NCI-H510A treated with DMSO at 0.1 percent for 48 hours (cell line): Measurements from ENCODE around the gene RAB44.
"Not testable (repeated sequence)": the region's sequence is repeated elsewhere in the genome, so short reads cannot be mapped to it uniquely, and the experiment has no call there.

Experiments
- DNase-seq: peaks from one replicate; lab custom pipeline; 2025; lab: John Stamatoyannopoulos, UW

Gene RAB44

DNA sequence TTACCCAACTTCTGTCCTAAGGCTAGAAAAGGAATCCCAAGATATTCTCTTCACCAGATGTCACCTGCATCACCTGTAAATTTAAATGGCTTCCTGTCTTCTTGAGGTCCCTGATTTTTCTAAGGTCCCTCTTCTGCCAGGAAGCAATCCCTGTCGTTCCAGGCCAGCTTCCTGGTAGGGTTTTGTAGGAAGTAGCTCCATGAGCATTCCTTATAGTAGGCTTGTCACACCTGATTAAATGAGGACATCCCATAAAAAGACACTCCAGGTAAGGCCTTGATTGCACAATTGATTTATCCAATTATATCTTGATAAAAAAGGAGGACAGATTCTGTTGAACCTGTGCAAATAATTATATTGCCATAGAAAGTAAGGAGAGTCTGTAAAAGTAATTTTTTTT, 8.7 kb downstream of the RAB44 start:
- no peak for DNase-seq

DNA sequence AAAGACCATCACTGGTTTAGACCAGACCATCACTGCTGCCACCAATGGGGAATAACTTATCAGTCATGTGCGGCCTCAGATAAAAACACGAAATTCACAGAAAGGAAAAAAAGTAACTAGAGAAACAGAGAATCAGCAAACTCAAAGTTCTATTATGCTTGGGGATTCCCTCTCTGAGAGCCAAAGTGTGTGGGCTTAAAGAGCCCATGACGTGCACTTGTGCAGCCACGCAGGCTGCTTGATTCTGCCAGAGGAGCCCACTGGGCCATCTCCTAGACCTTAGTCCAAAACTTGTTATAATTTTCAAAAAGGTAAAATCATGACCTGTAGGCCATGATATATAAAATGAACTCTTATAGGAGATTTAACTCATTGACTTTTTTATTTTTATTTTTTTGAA, 15.2 kb downstream of the RAB44 start:
- no peak for DNase-seq

DNA sequence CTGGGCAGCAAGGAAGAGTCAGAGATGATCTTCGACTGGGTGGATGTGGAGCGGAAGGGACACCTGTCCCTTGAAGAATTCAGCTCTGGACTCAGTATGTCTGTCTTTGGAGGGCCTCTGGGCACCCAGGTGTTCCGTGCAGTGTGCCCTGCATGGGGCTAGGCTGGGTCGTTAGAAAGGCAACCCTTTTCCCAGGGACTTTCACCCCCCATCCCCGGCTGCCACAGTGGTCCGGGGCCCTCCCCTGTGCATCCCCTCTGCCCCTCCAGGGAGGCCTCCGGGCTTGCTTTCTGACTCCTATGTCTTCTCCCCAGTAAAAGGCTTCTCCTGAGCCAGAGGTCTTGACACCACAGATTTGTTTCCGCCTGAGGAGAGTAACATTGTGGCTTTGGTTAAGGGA, 16.2 kb downstream of the RAB44 start:
- DNase-seq = no peak

DNA sequence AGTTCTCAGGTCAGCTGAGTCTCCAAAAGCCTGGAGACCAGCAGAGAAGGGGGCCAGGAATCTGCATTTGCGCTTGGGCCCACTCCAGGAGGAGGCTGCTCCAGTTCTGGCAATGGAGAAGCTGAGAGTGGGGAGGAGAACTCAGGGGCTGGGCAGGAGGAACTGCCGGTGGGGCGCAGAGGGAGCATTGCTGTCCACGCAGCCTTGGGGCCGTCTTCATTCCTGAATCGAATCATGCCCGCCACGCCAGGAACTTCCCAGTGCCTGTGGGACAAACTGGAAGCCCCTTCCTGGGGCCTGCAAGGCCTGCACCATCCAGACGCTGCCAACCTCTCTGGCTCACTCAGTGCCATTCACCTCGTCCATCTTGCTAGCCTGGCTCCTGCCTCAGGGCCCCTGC, 16.9 kb downstream of the RAB44 start:
- no peak for DNase-seq

DNA sequence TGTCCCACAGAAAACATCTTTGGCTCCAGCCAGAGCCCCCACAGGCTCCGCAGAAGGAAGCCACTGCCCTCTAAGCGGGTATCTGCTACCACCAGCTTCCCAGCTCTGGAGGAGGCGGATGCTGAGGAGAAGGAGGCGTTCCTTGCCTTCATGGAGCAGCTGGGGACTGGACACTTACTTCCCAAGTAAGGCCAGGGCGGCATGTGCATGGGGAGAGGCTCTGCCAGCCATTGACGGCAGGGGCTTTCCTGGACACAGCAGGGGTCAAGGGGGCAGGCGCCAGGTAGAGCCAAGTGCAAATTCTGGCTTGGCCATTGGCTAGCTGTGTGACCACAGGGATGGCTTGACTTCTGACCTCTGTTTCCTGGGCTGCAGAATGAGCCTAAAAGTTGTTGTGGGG, 17.8 kb downstream of the RAB44 start:
- DNase-seq = no peak

DNA sequence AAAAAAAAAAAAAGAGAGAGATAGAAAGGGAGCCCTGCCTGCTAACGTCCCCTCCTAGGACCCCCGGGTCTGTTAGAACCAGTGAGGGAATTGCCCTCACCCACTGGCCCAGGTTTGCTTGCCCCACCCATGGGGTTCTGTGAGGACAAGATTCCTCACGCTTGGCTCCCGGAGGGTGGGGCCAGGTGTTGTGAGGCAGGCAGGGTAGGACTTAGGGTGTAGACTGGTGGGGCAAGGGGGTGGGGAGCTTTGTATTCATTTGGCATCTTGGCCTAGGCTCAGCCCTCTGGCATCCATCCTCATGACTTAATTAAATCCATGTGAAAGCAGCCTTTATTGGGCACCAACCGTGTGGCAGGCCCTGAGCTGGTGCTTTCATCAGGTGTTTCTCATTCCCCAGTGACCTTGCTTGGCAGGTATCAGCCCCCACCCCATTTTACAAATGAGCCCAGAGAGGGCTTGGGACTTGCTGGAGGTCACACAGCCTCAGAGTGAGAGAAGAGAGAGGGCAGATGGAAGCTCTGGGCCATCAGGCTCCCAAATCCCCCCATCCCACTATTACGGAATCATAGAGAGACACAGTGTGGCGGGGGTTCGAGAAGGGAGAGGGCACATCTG, 19.0 kb downstream of the RAB44 start:
- DNase-seq = no peak

DNA sequence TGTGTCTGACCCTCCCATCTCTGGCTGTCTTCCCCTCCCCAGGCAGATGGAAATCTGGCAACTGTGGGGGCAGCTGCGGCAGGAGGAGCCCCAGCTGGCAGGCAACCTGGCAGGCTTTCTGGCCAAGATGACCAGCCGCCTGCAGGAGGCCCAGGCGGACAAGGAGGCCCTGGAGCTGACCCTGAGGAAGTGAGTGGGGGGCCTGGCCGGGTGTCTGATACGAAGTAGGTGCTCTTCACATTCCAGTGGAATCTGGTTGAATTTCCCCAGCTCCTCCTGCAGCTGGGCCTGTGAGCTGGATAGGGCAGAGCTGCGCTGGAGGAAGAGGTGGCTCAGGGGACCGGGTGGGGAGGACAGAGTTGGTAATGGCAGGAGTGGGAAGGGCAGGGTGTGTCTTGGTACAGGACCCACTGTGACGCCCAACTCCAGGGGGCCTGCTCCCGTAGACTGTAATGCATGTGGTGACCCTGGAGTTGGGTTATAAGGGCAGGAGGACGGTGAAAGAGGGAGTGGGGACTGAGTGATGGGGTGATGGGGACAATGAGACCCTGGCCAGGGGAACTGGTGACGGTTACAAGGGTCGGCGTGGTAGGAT, 19.7 kb downstream of the RAB44 start:
- no peak for DNase-seq

DNA sequence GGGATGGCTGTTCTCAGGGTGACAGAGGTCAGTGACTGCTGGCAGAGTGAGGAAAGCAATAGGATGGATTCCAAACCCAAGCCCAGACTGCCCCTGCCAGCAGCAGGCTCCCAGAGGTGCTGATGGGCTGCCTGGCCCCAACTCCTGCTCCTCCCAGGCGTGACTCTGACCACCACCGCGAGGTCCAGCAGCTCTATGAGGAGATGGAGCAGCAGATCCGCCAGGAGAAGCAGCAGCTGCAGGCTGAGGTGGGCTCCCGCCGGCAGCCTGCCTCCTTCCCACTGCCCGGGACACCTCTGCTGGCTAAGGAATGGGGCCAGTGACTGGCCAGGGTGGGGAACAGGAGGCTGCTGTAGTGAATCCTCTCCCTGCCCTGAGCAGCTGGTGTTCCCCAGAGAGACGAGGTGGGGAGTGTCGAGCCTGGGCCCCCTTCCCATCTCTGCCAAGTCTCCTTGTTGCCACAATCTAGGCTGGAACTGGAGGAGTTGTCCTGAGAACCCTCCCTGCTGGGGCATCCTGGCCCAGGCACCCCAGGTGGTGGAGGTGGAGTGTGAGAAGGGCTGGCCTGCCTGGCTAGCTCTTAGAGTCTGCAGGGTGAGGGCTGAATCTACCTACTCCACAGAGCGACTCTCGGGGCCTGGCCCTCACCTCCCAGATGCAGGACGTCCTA, 20.4 kb downstream of the RAB44 start:
- DNase-seq = no peak

DNA sequence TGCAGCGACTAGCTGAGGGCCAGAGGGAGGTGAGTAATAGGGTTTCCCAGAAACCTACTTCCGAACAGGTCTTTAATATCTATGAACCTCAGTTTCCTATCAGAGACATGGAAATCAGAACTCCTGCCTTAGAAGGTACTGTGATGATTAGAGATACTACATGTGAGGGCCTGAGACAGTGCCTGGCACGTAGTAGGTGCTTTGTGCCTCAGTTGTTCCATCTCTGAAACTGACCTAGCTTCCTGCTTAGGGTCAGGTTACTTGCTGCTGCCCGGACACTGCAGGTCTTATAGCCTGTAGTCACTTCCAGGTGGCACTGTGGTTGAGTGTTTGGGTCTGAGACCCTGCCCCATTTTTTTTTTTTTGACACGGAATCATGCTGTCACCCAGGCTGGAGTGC, 20.9 kb downstream of the RAB44 start:
- DNase-seq = no peak

DNA sequence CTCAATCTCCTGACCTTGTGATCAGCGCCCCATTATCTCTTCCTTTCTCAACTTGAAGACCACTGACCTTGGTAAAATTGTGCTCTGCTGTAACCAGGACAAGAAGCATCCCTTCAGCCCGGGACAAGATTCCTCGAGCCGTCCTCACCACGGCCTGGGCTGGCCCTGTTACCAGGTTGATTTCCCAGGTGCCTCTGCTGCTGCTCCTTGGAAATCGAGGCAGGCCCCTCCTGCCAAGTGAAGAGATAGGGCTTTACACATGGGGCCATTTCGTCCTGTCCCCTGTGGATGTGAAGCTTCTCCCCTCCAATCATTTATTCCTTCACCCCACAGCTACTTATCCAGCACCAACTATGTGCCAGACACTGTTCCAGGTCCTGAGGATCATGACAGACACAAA, 21.5 kb downstream of the RAB44 start:
- no peak for DNase-seq

DNA sequence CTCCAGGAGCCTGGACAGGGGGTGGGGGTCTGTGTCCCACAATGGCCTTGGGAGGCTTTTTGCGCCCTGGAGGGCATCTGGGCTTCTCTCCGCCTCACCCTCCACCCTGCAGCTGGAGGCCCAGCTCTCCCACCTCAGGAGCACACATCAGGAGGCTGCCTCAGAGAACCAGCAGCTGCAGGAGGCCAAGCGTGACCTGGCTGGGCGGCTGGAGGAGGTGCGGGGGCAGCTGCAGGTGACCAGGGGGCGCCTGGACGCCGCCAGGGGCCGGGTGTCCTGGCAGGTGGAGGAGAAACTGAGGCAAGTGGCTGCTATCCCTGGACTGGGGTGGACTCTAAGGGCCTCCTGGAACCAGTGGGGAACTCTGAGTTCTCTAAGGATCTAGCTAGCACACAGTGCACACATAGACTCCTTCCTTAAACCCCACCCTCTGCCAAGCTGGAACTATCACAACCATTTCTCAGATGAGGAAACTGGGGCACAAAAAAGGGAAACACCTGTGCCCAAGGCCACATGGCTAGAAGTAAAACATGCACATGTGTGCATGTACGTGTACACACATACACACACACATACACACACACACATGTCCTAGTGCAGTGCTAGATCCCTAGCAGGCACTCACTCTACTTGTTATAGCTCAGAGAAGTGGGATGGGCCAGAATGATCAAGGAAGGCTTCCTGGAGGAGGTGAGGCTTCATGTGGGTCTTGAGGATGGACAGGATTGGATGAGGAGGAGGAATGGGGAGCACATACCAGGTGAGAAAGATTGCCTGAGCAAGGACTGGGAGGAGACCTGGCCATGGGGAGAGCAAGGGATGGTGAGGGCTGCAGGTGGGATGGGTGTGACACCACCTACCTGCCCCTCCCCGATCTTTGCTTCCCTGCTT, 22.9 kb downstream of the RAB44 start:
- peak; percentile 67 for DNase-seq

DNA sequence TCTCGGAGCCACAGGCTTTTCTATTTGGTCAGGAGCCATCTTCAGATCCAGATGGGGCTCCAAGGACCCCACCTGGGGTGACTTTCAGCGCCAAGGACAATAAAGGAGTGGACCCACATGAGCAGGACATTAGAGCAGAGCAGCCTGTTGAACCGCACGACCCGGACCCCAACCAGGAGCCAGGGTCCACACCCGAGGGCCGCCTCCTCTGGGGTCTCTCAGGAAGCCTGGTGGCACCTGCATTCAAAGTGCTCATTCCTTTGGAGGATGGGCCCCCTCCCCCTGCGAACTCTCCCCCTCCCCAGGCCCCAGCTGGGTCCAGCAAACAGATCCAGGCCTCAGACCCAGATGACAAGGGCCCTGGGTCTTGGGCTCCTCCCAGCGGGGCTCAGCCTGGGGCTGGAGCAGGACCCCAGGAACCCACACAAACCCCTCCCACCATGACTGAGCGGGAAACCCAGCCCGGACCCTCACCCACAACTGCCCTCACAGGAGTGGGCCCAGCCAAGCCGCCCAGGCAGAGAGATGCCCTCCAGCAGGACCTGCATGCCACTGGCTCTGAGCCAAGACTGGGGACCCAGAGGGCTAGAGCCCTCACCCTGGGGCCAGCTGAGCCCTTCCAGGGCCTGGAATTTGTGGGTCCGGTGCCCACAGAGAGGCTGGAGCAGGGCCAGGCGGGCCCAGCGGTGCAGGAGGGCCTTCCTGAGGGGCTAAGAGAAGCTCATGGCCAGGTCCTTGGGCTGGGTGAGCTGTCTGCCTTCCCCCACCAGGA, 23.9 kb downstream of the RAB44 start:
- DNase-seq = no peak

DNA sequence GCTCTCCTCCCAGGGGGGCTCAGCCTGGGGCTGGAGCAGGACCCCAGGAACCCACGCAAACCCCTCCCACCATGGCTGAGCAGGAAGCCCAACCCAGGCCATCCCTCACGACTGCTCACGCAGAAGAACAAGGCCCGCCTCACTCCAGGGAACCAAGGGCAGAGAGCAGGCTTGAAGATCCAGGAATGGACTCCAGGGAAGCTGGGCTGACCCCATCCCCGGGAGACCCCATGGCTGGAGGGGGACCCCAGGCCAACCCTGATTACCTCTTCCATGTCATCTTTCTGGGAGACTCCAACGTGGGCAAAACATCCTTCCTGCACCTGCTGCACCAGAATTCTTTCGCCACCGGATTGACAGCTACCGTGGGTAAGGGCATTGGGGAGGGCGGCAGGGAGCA, 24.7 kb downstream of the RAB44 start:
- no peak for DNase-seq

DNA sequence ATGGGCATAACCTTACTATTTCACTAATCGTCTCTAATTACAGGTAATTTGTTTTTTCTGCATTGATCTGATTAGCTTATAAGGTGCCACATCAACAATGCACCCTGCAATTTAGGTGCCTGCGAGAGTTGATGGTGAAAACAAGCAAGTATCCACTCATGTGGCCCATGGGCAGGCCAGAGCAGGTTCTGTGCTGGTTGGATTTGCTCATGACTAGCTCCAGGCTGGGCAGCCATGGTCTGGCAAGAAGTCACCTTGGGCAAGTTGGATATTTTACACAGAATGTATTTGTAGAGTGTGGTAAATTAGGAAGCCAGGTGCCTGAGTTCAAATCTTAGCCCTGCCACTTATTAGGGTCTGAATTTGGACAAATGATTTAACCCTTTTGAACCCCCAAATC, 25.3 kb downstream of the RAB44 start:
- DNase-seq = no peak

DNA sequence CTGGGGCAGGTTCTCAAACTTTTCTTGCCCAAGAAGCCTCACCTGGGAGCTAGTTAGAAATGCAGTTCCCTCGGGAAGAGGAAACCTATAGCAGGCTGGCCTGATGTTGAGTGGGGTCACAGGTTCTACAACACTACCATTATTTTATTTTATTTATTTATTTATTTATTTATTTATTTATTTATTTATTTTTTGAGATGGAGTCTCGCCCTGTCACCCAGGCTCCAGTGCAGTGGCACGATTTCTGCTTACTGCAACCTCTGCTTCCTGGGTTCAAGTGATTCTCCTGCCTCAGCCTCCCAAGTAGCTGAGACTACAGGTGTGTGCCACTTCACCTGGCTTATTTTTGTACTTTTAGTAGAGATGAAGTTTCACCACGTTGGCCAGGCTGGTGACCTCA, 26.4 kb downstream of the RAB44 start:
- not testable (repeated sequence) for DNase-seq

DNA sequence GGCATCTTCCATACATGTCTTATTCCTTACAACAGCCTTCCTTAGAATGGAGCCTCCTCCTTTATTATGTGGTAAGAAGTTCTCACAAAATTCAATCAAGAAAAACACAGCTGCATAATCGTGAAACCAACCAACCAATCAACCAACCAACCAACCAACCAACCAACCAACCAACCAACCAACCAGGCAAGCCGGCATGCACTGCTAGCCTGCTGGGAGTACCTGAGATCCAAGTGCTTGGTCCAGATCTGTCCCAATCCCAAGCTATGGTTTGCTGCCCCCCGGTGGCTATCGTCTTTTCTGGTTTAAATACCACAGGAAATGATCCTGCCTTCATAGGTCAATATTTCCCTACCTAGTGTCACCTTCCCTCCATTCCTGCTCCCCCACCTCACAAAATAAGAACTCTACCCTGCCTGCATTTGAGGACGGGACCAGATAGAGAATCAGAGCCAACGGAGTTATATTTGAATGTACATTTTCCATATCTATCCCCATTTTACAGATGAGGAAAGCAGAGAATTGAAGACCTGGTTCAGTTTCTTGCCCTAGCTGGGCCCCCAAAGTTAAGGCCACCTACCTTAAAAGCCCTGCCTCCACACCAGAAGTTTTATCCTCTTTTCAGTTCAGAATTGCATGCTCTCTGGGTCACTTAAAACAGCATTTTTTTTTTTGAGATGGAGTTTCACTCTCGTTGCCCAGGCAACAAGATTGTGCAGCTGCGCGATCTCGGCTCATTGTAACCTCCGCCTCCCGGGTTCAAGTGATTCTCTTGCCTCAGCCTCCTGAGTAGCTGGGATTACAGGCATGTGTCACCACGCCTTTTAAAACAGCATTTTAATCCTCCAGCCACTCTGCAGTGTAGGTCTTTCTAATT, 27.1 kb downstream of the RAB44 start:
- peak; percentile 91 for DNase-seq

DNA sequence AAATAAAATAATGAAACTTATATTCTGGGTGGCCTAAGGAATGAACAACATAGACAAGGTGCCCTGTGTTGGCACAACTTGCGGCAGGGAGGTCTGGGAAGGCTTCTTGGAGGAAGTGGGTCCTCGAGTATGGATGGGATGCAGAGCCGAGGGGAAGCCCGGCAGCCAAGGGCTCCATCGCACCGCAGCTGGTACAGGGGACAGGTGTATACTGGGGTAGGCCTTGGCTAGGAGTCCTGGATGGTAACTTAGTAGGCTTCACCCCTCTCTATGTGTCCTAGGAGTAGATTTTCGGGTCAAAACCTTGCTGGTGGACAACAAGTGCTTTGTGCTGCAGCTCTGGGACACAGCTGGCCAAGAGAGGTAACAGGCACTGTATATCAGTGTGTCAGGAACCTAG, 28.0 kb downstream of the RAB44 start:
- no peak for DNase-seq

DNA sequence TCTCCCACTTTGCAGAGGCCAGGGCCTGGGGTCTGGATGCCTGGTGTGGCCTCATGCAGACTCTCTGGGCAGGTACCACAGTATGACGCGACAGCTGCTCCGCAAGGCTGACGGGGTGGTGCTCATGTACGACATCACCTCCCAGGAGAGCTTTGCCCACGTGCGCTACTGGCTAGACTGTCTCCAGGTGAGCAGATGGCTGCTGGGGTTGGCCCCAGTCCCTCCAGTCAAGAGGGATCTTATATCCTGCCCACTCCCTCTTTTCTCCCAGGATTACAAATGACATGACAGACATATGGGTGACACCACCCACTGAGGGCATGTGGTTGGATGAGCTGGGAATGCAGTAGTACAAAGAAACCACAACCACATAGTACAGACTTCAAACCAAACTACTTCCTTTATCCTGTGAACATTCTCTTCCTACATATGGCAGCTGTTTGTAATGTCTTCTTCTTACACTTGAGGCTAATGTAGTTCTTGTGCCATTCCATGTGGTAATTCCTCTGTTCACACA, 29.9 kb downstream of the RAB44 start:
- DNase-seq = peak; percentile 74

DNA sequence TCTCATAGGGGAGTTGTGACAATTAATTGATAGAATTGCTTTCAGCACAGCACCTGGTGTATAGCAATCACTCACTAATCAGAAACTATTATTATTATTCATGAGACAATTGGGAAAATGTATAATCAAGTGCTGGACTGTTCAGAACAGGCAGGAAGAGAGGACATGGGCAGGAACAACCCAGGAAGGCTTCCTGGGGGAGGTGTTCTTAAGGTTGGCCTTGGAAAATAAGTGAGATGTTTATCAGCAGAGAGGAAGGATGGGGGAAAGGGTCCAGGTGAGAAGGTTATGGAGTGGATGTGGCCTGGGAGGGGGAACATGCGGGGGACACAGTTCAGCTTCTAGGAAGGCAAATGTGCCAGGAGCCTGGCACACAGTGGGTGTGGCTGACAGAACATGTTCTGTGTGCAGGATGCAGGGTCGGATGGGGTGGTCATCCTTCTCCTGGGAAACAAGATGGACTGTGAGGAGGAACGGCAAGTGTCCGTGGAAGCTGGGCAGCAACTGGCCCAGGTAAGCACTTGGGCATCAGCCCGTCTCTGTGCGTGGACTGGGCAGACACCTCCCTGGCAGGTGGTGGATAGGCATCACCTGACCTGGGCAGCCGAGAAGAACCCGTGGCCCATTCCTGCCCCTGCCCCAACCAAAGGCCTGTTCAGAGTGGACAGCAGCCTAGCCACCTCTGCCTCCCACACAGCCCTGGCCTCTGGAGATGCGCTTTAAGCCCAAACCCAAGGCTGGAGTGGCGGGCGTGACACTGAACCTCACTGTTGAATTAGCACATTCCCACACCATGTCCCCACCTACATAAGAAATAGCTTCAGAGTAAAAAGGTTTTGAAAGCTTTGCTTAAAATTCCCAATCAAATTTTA, 30.9 kb downstream of the RAB44 start:
- DNase-seq = no peak

DNA sequence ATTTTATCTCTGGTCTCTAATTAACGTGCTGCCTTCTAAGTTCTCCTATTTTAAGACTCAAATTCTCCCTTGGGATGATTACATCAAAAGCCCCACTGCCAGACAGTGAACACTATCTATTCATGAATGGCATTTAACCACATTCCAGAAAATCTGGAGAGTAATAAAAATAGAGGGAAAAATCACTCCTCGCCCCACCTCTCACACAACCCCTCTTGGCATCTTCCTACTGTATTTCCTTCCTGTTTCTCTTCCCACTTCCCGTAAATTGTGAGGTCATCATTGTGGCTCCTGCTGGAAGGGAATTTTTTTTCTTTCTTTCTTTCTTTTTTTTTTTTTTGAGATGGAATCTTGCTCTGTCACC, 31.5 kb downstream of the RAB44 start:
- DNase-seq = no peak
